GM18505 (cell line): ENCODE results near the gene ICOS.

Experiments used
- ATAC-seq: cut with Tn5 transposase; IDR thresholded peaks from one replicate; pipeline ENCODE4 v1.9.1; 2021; ENCODE audit not compliant: unreplicated experiment
- POLR2A ChIP-seq: IDR thresholded peaks from 4 replicates; pipeline ENCODE4 v1.6.1; 2011; ENCODE audit warnings: borderline replicate concordance; ENCODE audit not compliant: insufficient read depth, insufficient read length; ENCODE audit errors: extremely low read depth

ICOS gene

DNA sequence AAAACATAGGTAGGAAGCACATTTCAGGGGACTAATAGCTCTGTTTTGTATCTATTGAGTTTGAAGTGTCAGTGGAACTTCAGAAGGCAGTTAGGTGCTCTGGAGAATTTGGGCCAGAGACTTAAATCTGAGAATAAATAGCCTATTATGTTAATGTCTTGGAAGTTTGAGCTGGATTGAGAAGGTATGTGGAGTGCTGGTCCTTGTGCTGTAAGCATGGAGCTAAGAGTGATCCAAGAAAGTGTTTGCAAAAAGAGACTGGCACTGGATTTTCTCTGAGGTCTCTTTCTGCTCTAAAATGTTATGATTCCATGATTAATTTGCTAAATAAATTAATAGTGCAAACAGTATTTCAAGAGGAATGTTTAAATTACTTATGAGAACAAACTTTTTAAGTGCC lies 63.3 kb downstream of the ICOS start:
- ATAC-seq = no peak
- no peak for TF ChIP-seq POLR2A

DNA sequence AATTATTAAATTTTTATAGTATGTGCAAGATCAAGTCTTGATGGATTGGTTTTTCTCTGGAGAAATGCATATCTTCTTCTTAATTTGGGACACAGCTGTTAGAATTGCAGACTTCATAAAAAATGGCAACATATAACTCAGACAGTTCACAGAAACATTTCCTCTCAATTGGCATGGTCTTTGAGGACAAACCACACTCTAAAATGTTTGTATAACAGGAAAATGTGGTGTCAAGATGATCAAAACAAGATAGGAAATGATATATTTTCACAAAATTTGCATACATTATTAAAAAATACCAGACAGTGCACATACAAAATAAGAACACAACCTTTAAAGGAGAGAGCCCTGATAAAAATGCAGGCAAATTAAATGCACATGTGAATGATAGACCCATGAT lies 63.9 kb downstream of the ICOS start:
- TF ChIP-seq POLR2A = no peak
- no peak for ATAC-seq

DNA sequence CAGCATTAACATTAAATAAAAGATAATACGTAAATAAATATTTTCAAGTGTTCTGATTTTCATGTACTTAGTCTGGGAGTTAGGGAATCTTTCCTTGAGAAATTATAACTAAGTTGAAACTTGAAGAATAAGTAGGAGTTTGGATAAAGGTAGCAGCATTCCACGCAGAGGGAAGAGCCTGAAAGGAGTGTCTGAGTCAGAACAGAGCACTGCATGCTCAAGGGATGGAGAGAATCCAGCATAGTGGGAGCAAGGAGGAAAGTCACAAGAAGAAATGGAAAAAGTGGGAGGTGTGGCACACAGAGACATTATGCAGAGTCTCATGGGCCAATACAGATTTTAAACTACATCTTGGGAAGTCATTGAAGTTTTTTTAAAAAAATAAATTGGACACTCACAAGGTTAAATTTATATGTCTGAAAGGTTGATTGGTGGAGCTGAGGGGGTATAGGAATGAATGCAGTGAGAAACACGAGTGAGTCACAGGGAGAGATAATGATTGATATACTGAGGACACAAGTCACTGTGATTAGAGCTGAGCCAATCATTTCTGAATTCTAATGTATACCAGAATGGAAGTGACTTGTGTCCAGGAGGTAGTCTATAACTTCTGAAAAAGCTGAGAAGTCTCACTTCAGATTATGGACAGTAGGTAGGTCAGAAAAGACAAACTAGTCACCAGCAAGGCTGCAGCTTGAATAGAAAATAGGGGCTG lies 66.9 kb downstream of the ICOS start:
- no peak for TF ChIP-seq POLR2A
- ATAC-seq = no peak

DNA sequence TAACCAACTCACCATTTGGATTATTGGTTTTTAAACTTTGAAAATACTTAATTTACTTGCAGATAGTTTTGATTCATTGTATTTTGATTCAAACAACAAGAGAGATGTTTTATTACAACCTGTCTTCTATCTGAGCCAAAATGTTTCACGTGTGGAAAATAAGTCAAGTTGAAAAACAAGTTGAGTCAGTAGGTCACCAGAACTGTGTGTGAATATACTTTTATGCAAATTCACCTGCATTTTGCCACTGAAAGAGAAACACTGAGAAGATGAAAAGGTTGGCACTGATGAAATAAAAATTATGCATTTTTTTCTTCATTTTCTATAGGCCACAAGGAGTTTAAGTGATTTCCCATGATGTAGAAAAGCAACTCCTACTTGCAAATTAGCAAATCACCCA lies 68.3 kb downstream of the ICOS start:
- no peak for ATAC-seq
- no peak for TF ChIP-seq POLR2A

DNA sequence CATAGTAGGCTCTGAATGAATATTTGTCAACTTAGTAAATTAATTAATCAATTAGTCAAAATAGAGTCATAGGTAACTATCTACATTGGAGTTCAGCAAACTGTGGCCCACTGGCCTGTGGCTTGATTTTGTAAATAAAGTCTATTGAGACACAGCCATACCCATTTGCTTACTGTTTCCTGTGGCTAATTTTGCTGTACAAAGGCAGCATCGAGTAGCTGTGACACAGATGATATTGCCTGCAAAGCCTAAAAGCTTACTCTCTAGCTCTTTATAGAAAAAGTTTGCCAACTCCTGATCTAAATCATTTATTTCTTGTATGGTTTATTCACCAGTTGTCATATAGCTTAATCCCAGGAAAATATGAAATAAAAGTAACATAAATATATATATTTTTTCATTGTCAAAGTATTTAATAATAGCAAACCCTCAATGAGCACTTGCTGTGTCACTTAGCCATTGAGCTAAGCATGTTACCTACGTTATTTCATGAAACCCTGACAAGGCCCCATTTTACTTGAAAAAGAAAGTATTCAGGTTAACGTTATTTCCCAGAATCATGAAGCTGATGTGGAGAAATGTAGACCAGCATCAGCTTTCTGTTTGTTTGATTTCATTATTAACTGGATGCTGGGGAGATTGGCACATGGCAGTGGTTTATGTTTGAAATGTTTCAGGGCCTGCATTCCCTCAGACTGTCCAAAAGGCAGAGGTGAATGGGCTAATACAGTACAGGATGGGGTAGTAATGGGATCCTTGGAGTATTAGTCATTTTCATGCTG lies 69.6 kb downstream of the ICOS start:
- TF ChIP-seq POLR2A = no peak
- ATAC-seq = no peak

DNA sequence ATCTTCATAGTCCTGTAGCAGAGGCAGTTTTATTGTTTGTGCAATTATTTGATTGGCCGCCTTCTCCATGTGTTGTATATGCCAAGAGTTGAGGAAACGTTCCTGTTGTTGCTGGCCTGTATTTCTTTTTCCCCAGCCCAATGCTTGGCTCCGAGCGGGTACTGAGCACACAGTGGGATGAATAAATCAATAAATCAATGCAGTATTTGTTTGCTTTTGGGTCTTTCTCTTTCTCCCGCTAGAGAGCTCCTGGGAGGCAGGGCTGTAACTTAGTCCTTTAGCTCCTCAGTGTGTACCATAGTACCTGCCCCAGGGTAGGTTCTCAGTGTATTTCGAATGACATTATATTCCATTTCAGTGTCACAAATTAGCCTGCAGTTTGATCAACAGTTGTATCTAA lies 71.8 kb downstream of the ICOS start:
- no peak for ATAC-seq
- TF ChIP-seq POLR2A = no peak

DNA sequence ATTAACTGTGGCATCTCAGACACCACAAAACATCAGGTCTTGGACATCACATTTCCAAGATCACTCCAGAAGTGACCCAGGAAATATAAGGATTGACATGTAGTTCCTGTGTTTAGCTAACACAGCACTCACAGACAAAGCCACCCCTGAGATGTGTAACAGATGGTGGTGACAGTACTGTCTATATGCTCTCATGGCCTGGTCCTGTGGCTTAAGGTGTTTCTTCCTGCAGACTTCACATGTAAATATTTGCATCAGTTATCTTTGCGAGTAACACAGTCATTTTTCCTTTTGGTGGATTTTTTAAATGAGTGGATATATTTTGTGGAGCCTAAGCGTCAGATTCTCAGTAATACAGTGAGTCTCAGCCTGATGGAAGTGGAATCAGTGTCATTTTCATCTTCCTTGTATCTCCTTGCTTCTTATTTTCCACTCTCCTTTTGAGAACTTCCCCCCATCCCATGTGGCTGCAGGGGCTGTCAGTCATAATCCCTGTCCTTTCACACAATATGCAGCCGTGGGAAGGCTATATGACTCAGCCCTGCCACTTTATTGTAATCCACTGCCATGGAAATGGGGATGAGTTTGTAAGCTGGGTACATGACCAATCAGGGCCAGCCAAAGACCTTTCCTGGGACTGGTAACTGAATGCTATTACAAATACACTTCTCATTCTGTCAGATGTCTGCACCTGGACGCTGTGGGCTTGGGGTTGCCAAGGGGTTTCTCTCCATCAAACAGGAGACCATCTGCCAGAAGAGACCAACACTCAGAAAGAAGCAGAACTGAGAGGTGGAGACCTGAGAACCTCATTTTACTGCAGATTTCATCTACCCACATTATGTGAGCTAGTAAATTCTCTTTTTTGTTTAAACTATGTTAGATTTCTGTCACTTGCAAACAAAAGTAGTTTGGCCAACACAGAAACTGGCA lies 74.3 kb downstream of the ICOS start:
- ATAC-seq = no peak
- TF ChIP-seq POLR2A = no peak
